GM23338 (cell line): ENCODE data around the gene STX10. TPM values are rescaled to one million over a fixed set of nuclear protein-coding genes. Genes with fewer than 3 reads are reported as not detected.

Experiments used
- ATAC-seq: fragments of 200-7000 bp; cut with Tn5 transposase; 3 replicates; pipeline ENCODE4 v1.9.1; 2020
- DNase-seq: peaks from one replicate; pipeline ENCODE4 v3.0.0-alpha.2; 2015; ENCODE audit warnings: low spot score
- H2AFZ ChIP-seq: fragments of 200-600 bp; sonication (generic); 2 replicates; pipeline ENCODE4 v1.8.0; 2016; ENCODE audit warnings: antibody characterized with exemption, mild to moderate bottlenecking, moderate library complexity
- H3F3A ChIP-seq: fragments of 200-600 bp; sonication (generic); replicated peaks from 2 replicates; pipeline ENCODE4 v1.8.0; 2017; ENCODE audit warnings: antibody characterized with exemption, mixed run types, low read depth
- H3K27ac ChIP-seq: fragments of 200-600 bp; sonication (generic); 2 replicates; pipeline ENCODE4 v1.6.1; 2016; ENCODE audit warnings: low read depth
- H3K27me3 ChIP-seq: fragments of 200-600 bp; sonication (generic); 2 replicates; pipeline ENCODE4 v1.8.0; 2016; ENCODE audit warnings: mild to moderate bottlenecking, mixed run types, moderate library complexity; ENCODE audit not compliant: insufficient read depth
- H3K36me3 ChIP-seq: fragments of 200-600 bp; sonication (generic); 2 replicates; pipeline ENCODE4 v1.8.0; 2016; ENCODE audit warnings: mild to moderate bottlenecking; ENCODE audit not compliant: insufficient read depth
- H3K4me1 ChIP-seq: fragments of 200-600 bp; sonication (generic); 2 replicates; pipeline ENCODE4 v1.8.0; 2016; ENCODE audit warnings: mild to moderate bottlenecking, moderate library complexity; ENCODE audit not compliant: insufficient read depth
- H3K4me2 ChIP-seq: fragments of 200-600 bp; sonication (generic); 2 replicates; pipeline ENCODE4 v1.7.1; 2017; ENCODE audit warnings: mixed run types
- H3K4me3 ChIP-seq: fragments of 200-600 bp; sonication (generic); 2 replicates; pipeline ENCODE4 v1.6.1; 2016; ENCODE audit warnings: mixed run types
- H3K79me2 ChIP-seq: fragments of 200-600 bp; sonication (generic); replicated peaks from 2 replicates; pipeline ENCODE4 v1.8.0; 2017; ENCODE audit warnings: mild to moderate bottlenecking; ENCODE audit not compliant: insufficient read depth
- H3K9me2 ChIP-seq: fragments of 200-600 bp; sonication (generic); 2 replicates; pipeline ENCODE4 v1.8.0; 2017; ENCODE audit not compliant: insufficient read depth
- H4K20me1 ChIP-seq: fragments of 200-600 bp; sonication (generic); replicated peaks from 2 replicates; pipeline ENCODE4 v1.8.0; 2017; ENCODE audit warnings: mild to moderate bottlenecking; ENCODE audit not compliant: insufficient read depth
- H3K27ac Mint-ChIP-seq: 2 replicates; pipeline ENCODE4 v1.8.0; 2020; ENCODE audit warnings: inconsistent platforms, mild to moderate bottlenecking, moderate library complexity, mixed read lengths
- H3K27me3 Mint-ChIP-seq: 3 replicates; pipeline ENCODE4 v1.8.0; 2022; ENCODE audit warnings: low read depth, mild to moderate bottlenecking, moderate library complexity, mixed read lengths, inconsistent platforms; ENCODE audit not compliant: insufficient read depth, poor library complexity
- H3K36me3 Mint-ChIP-seq: 3 replicates; pipeline ENCODE4 v1.8.0; 2021; ENCODE audit warnings: low read depth, mild to moderate bottlenecking, inconsistent platforms, moderate library complexity, mixed read lengths
- H3K4me1 Mint-ChIP-seq: 3 replicates; pipeline ENCODE4 v1.8.0; 2020; ENCODE audit warnings: mild to moderate bottlenecking, inconsistent platforms, mixed read lengths
- H3K4me3 Mint-ChIP-seq: 3 replicates; pipeline ENCODE4 v1.8.0; 2021; ENCODE audit warnings: moderate library complexity, mild to moderate bottlenecking, inconsistent platforms, mixed read lengths
- H3K9me3 Mint-ChIP-seq: 3 replicates; pipeline ENCODE4 v1.8.0; 2020; ENCODE audit warnings: moderate library complexity, mild to moderate bottlenecking, inconsistent platforms, mixed read lengths
- CREB1 ChIP-seq: fragments of 250-450 bp; sonication (Bioruptor Pico); IDR thresholded peaks from 2 replicates; pipeline ENCODE4 v1.5.0; 2020; ENCODE audit warnings: low read depth, mild to moderate bottlenecking, moderate library complexity
- EZH2phosphoT487 ChIP-seq: fragments of 200-600 bp; sonication (generic); IDR thresholded peaks from one replicate; pipeline ENCODE4 v1.8.1; 2018; ENCODE audit warnings: antibody characterized with exemption; ENCODE audit not compliant: unreplicated experiment
- NANOG ChIP-seq: IDR thresholded peaks from 2 replicates; pipeline ENCODE4 v1.6.1; 2016; ENCODE audit warnings: antibody characterized with exemption, borderline replicate concordance
- ZNF331 ChIP-seq: fragments of 250-450 bp; sonication (Bioruptor Pico); IDR thresholded peaks from 2 replicates; pipeline ENCODE4 v1.5.0; 2020; ENCODE audit warnings: low read depth, mild to moderate bottlenecking, moderate library complexity
- polyA plus RNA-seq: library from polyadenylated mRNA; unstranded; fragments of >200 nt; fragmentation: Nextera tagmentation; extraction: Ambion mirVana; gene quantifications from 2 replicates; pipeline ENCODE4 v1.2.1, GENCODE V29; 2016
- total RNA-seq: library from RNA; depleted of rRNA; stranded (reverse); fragments of >200 nt; shearing (Covaris generic); gene quantifications from 2 replicates; pipeline ENCODE4 v1.2.3, GENCODE V29; 2014
- TF ChIP-seq, protein P1 (sequence below): IDR thresholded peaks from 2 replicates; pipeline ENCODE4 v1.6.1; 2016; ENCODE audit warnings: antibody characterized with exemption
- TF ChIP-seq, protein P2 (sequence below): IDR thresholded peaks from one replicate; pipeline ENCODE4 v1.6.1; 2018; ENCODE audit warnings: antibody characterized with exemption; ENCODE audit not compliant: unreplicated experiment
- TF ChIP-seq, protein P3 (sequence below), 2 experiments: fragments of 200-600 bp in 1 of 2; sonication (generic) in 1 of 2; conservative IDR thresholded peaks; 2 replicates each; pipeline versions ENCODE4 v1.5.1 to v1.6.1; 2016 to 2017; ENCODE audit warnings: antibody characterized with exemption in 2 of 2, low read depth in 2 of 2, mild to moderate bottlenecking in 2 of 2, moderate library complexity in 1 of 2

STX10 gene
- total and polyA plus RNA-seq, 2 experiments from 2014 or later: 42.8 to 55.9 TPM

DNA sequence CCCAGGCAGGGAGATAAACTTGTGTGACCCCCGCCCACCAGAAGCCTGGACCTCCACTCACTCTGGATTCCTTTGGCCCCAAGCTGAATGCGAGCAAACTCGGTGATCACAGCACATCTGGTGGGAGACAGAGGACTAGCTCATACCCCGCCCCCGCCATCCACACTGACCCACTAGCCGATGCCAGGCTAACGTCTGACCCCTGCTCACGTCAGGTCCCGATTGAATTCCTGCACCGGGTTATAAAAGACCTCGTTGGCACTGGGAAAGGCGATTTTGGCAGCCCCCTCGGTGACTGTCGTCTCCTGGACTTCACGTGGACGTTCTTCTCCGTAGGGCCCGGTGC lies 34.3 kb downstream of the STX10 start (continued):
- TF ChIP-seq ZNF331 (CRISPR knock-in tag) (no peak), EZH2phosphoT487 (no peak), NANOG (no peak)
- TF ChIP-seq, protein P1, sequence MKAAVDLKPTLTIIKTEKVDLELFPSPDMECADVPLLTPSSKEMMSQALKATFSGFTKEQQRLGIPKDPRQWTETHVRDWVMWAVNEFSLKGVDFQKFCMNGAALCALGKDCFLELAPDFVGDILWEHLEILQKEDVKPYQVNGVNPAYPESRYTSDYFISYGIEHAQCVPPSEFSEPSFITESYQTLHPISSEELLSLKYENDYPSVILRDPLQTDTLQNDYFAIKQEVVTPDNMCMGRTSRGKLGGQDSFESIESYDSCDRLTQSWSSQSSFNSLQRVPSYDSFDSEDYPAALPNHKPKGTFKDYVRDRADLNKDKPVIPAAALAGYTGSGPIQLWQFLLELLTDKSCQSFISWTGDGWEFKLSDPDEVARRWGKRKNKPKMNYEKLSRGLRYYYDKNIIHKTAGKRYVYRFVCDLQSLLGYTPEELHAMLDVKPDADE: no peak
- TF ChIP-seq, protein P2, sequence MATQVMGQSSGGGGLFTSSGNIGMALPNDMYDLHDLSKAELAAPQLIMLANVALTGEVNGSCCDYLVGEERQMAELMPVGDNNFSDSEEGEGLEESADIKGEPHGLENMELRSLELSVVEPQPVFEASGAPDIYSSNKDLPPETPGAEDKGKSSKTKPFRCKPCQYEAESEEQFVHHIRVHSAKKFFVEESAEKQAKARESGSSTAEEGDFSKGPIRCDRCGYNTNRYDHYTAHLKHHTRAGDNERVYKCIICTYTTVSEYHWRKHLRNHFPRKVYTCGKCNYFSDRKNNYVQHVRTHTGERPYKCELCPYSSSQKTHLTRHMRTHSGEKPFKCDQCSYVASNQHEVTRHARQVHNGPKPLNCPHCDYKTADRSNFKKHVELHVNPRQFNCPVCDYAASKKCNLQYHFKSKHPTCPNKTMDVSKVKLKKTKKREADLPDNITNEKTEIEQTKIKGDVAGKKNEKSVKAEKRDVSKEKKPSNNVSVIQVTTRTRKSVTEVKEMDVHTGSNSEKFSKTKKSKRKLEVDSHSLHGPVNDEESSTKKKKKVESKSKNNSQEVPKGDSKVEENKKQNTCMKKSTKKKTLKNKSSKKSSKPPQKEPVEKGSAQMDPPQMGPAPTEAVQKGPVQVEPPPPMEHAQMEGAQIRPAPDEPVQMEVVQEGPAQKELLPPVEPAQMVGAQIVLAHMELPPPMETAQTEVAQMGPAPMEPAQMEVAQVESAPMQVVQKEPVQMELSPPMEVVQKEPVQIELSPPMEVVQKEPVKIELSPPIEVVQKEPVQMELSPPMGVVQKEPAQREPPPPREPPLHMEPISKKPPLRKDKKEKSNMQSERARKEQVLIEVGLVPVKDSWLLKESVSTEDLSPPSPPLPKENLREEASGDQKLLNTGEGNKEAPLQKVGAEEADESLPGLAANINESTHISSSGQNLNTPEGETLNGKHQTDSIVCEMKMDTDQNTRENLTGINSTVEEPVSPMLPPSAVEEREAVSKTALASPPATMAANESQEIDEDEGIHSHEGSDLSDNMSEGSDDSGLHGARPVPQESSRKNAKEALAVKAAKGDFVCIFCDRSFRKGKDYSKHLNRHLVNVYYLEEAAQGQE: no peak

DNA sequence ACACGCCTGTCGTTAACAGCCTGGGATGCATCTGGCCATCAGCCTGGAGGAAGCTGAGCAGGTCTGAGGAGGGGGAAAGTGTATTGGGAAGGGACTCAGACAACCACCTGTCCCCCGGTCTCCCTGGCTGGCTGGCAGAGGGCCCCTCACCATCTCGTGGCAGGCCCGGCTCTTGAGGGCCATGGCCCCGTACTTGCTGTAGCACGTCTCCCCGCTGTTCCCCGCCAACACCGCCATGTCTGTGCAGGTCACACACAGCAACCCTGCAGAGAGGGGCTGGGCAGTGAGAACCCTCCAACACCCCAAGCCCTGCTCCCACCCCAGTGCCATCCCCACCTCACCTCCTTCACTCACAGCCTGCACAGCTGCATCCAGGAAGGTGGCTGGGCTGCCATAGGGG lies 37.6 kb downstream of the STX10 start:
- peaks cover 45% of the 10 kb centered on the region for H3K36me3 Mint-ChIP-seq
- H3K79me2 ChIP-seq: peaks cover 29% of the 10 kb centered on the region
- peaks cover 13% of the 10 kb centered on the region for H3K36me3 ChIP-seq
- no peak for ATAC-seq
- peaks cover 4% of the 10 kb centered on the region for H3F3A ChIP-seq
- H3K27me3 Mint-ChIP-seq: peaks cover 26% of the 10 kb centered on the region
- H3K9me3 Mint-ChIP-seq: no peaks in the 10 kb centered on the region; the same call in 1 of the 3 replicates
- H3K9me2 ChIP-seq: no peaks in the 10 kb centered on the region
- no peak overlapping the region for H3K27ac Mint-ChIP-seq
- TF ChIP-seq, protein P3, sequence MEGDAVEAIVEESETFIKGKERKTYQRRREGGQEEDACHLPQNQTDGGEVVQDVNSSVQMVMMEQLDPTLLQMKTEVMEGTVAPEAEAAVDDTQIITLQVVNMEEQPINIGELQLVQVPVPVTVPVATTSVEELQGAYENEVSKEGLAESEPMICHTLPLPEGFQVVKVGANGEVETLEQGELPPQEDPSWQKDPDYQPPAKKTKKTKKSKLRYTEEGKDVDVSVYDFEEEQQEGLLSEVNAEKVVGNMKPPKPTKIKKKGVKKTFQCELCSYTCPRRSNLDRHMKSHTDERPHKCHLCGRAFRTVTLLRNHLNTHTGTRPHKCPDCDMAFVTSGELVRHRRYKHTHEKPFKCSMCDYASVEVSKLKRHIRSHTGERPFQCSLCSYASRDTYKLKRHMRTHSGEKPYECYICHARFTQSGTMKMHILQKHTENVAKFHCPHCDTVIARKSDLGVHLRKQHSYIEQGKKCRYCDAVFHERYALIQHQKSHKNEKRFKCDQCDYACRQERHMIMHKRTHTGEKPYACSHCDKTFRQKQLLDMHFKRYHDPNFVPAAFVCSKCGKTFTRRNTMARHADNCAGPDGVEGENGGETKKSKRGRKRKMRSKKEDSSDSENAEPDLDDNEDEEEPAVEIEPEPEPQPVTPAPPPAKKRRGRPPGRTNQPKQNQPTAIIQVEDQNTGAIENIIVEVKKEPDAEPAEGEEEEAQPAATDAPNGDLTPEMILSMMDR (conservative IDR thresholded peaks at IDR 0.05; ENCODE audit: low read depth in 2 of 2): no peak
- TF ChIP-seq, protein P1: no peak
- TF ChIP-seq EZH2phosphoT487: no peak
- no peak for TF ChIP-seq CREB1
- H3K4me3 ChIP-seq: no peak overlapping the region
- no peak overlapping the region for H3K4me3 Mint-ChIP-seq
- H3K4me1 ChIP-seq: peaks cover 10% of the 10 kb centered on the region
- H4K20me1 ChIP-seq: peaks cover 9% of the 10 kb centered on the region
- no peaks in the 10 kb centered on the region for H3K27me3 ChIP-seq
- no peak for DNase-seq
- H3K4me2 ChIP-seq: no peak overlapping the region
- no peak overlapping the region for H3K27ac ChIP-seq
- no peak overlapping the region for H2AFZ ChIP-seq
- peaks cover 10% of the 10 kb centered on the region for H3K4me1 Mint-ChIP-seq
